H1 (cell line): ENCODE data around the gene TMEM125. TPM values are rescaled to one million over a fixed set of nuclear protein-coding genes. Genes with fewer than 3 reads are reported as not detected.

Source experiments
- CTCF ChIA-PET: fragments of 300-600 bp; sonication (Branson Sonifier 250); formaldehyde crosslinking; loops from one replicate; lab custom pipeline; 2021; ENCODE audit not compliant: partially characterized antibody; lab: Charles Lee
- POLR2A ChIA-PET: fragments of 300-600 bp; sonication (Branson Sonifier 250); formaldehyde crosslinking; loops from one replicate; lab custom pipeline; 2021; ENCODE audit warnings: inconsistent platforms; ENCODE audit not compliant: partially characterized antibody; lab: Charles Lee
- DNase-seq, 2 experiments: peaks; one replicate each; pipeline versions ENCODE4 v3.0.0 to v3.0.0-alpha.2; 2010 to 2022; ENCODE audit warnings: low spot score in 2 of 2, low read depth in 1 of 2, mixed read lengths in 1 of 2
- FAIRE-seq: peaks from 2 replicates; lab custom pipeline; 2011; peaks lifted over from hg19 to GRCh38; lab: Jason Lieb, UNC
- H2AFZ ChIP-seq: 2 replicates; pipeline ENCODE4 v1.8.1; 2012; ENCODE audit warnings: low read length, inconsistent platforms
- H2AK5ac ChIP-seq: 2 replicates; pipeline ENCODE4 v1.6.1; 2013; ENCODE audit warnings: low read depth, low read length
- H2BK120ac ChIP-seq: replicated peaks from 2 replicates; pipeline ENCODE3; 2013; ENCODE audit warnings: low read depth, low read length, inconsistent platforms
- H2BK12ac ChIP-seq: 2 replicates; pipeline ENCODE4 v1.6.1; 2013; ENCODE audit warnings: low read depth, low read length
- H2BK15ac ChIP-seq: 2 replicates; pipeline ENCODE4 v1.6.1; 2013; ENCODE audit warnings: low read length
- H2BK20ac ChIP-seq: 2 replicates; pipeline ENCODE4 v1.6.1; 2013; ENCODE audit warnings: low read length
- H2BK5ac ChIP-seq: 2 replicates; pipeline ENCODE4 v1.6.1; 2013; ENCODE audit warnings: low read depth, low read length
- H3K14ac ChIP-seq: 2 replicates; pipeline ENCODE4 v1.6.1; 2013; ENCODE audit warnings: inconsistent platforms; ENCODE audit not compliant: insufficient read length
- H3K18ac ChIP-seq: 2 replicates; pipeline ENCODE4 v1.6.1; 2013; ENCODE audit warnings: low read length; ENCODE audit errors: extremely low read depth
- H3K23ac ChIP-seq: 2 replicates; pipeline ENCODE4 v1.6.1; 2013; ENCODE audit warnings: inconsistent platforms; ENCODE audit not compliant: insufficient read length
- H3K23me2 ChIP-seq: 2 replicates; pipeline ENCODE4 v1.6.1; 2013; ENCODE audit warnings: low read depth, low read length
- H3K27ac ChIP-seq: 2 replicates; pipeline ENCODE4 v1.6.1; 2011; ENCODE audit warnings: low read depth, low read length, inconsistent platforms
- H3K27me3 ChIP-seq, 4 experiments: replicated peaks in 1 of 4; 1 replicate in 1 of 4; 2 replicates in 3 of 4; pipeline versions ENCODE4 v1.6.1 to v1.8.1; 2011 to 2013; ENCODE audit warnings: low read length in 3 of 4, mild to moderate bottlenecking in 3 of 4, inconsistent platforms in 2 of 4, mixed read lengths in 2 of 4, moderate library complexity in 1 of 4; ENCODE audit not compliant: control insufficient read depth in 3 of 4, insufficient read depth in 3 of 4; ENCODE audit errors: extremely low read depth in 1 of 4
- H3K36me3 ChIP-seq, 4 experiments: 2 replicates each; pipeline versions ENCODE4 v1.6.1 to v1.8.1; 2011 to 2013; ENCODE audit warnings: mild to moderate bottlenecking in 4 of 4, low read length in 3 of 4, moderate library complexity in 2 of 4, control low read depth in 1 of 4, inconsistent platforms in 1 of 4; ENCODE audit not compliant: insufficient read depth in 4 of 4, control insufficient read depth in 2 of 4
- H3K4ac ChIP-seq: replicated peaks from 2 replicates; pipeline ENCODE3; 2013; ENCODE audit warnings: low read length, low read depth, mixed read lengths, inconsistent platforms; ENCODE audit not compliant: insufficient read length
- H3K4me1 ChIP-seq, 4 experiments: replicated peaks in 1 of 4; 1 replicate in 1 of 4; 2 replicates in 3 of 4; pipeline versions ENCODE4 v1.6.1 to v1.8.1; 2011 to 2013; ENCODE audit warnings: low read length in 3 of 4, inconsistent platforms in 2 of 4, mixed read lengths in 1 of 4; ENCODE audit not compliant: insufficient read depth in 4 of 4, control insufficient read depth in 3 of 4
- H3K4me2 ChIP-seq, 2 experiments: 2 replicates each; pipeline versions ENCODE4 v1.6.1 to v1.8.1; 2011 to 2013; ENCODE audit warnings: low read depth in 2 of 2, low read length in 2 of 2, control low read depth in 1 of 2, inconsistent platforms in 1 of 2, mild to moderate bottlenecking in 1 of 2; ENCODE audit not compliant: insufficient read depth in 1 of 2
- H3K4me3 ChIP-seq, 4 experiments: fragments of 200-600, 300-600 bp in 1 of 4; sonication (generic), shearing (Covaris generic), sonication (Bioruptor Twin) in 1 of 4; 2 replicates each; pipeline versions ENCODE4 v1.5.1 to v1.8.1; 2011 to 2016; ENCODE audit warnings: low read length in 4 of 4, low read depth in 3 of 4, control low read depth in 2 of 4, inconsistent platforms in 2 of 4, mild to moderate bottlenecking in 2 of 4, mixed read lengths in 1 of 4, moderate library complexity in 1 of 4; ENCODE audit not compliant: insufficient read depth in 2 of 4; ENCODE audit errors: extremely low read depth in 1 of 4
- H3K56ac ChIP-seq: replicated peaks from 2 replicates; pipeline ENCODE3; 2013; ENCODE audit warnings: low read depth, mild to moderate bottlenecking, mixed read lengths, low read length, inconsistent platforms; ENCODE audit not compliant: insufficient read length
- H3K79me1 ChIP-seq: 2 replicates; pipeline ENCODE4 v1.6.1; 2013; ENCODE audit warnings: low read depth, low read length, control low read depth
- H3K79me2 ChIP-seq, 2 experiments: 2 replicates each; pipeline versions ENCODE4 v1.6.1 to v1.8.1; 2012 to 2013; ENCODE audit warnings: low read length in 2 of 2, mild to moderate bottlenecking in 2 of 2, inconsistent platforms in 1 of 2; ENCODE audit not compliant: insufficient read depth in 2 of 2, control insufficient read depth in 1 of 2
- H3K9ac ChIP-seq, 4 experiments: replicated peaks in 1 of 4; 1 replicate in 1 of 4; 2 replicates in 3 of 4; pipeline versions ENCODE4 v1.6.1 to v1.8.1; 2011 to 2013; ENCODE audit warnings: low read depth in 3 of 4, low read length in 3 of 4, control low read depth in 2 of 4, mild to moderate bottlenecking in 2 of 4, moderate library complexity in 2 of 4, inconsistent platforms in 1 of 4; ENCODE audit errors: extremely low read depth in 1 of 4
- H3K9me3 ChIP-seq, 2 experiments: 2 replicates each; pipeline versions ENCODE4 v1.6.1 to v1.8.1; 2012 to 2013; ENCODE audit warnings: mild to moderate bottlenecking in 2 of 2, moderate library complexity in 2 of 2, control low read depth in 1 of 2, inconsistent platforms in 1 of 2, low read depth in 1 of 2, low read length in 1 of 2, mixed read lengths in 1 of 2; ENCODE audit not compliant: insufficient read depth in 2 of 2
- H4K20me1 ChIP-seq, 2 experiments: replicated peaks in 1 of 2; 2 replicates each; pipeline versions ENCODE3 to v1.8.1; 2011 to 2013; ENCODE audit warnings: inconsistent platforms in 2 of 2, low read length in 2 of 2, mild to moderate bottlenecking in 1 of 2; ENCODE audit not compliant: insufficient read depth in 2 of 2, control insufficient read depth in 1 of 2
- H4K5ac ChIP-seq: 2 replicates; pipeline ENCODE4 v1.6.1; 2013; ENCODE audit warnings: low read length, low read depth, mixed read lengths, inconsistent platforms; ENCODE audit not compliant: insufficient read length
- H4K8ac ChIP-seq: 2 replicates; pipeline ENCODE4 v1.8.0; 2013; ENCODE audit warnings: mild to moderate bottlenecking, moderate library complexity, low read length, inconsistent platforms; ENCODE audit not compliant: insufficient read depth; ENCODE audit errors: extremely low read depth
- H4K91ac ChIP-seq: replicated peaks from 2 replicates; pipeline ENCODE3; 2013; ENCODE audit warnings: low read length, mixed read lengths, inconsistent platforms; ENCODE audit not compliant: insufficient read length
- JUN ChIP-seq: IDR thresholded peaks from 2 replicates; pipeline ENCODE4 v1.6.1; 2011; ENCODE audit warnings: low read depth, mild to moderate bottlenecking, improper control_type of control experiment, low read length
- SP2 ChIP-seq: IDR thresholded peaks from 2 replicates; pipeline ENCODE4 v1.6.1; 2012; ENCODE audit warnings: mild to moderate bottlenecking, low read length, inconsistent platforms
- TAF1 ChIP-seq: IDR thresholded peaks from 2 replicates; pipeline ENCODE4 v1.6.1; 2011; ENCODE audit warnings: mild to moderate bottlenecking, low read depth, low read length
- TAF7 ChIP-seq: optimal IDR thresholded peaks from 2 replicates; pipeline ENCODE3; 2011; ENCODE audit warnings: low read depth, mild to moderate bottlenecking, inconsistent platforms, low read length, moderate library complexity, borderline replicate concordance
- WGBS, 2 experiments: shearing (Covaris generic) in 1 of 2; methylation state at CpG; one replicate each; pipeline versions ENCODE4 v1.1.6 to v1.1.7; 2013 to 2015; ENCODE audit warnings: low lambda C conversion rate in 2 of 2, mixed read lengths in 2 of 2, inconsistent platforms in 1 of 2, low coverage in 1 of 2, missing lambda C conversion rate in 1 of 2; ENCODE audit not compliant: insufficient replicate concordance in 2 of 2, insufficient coverage in 1 of 2, insufficient read length in 1 of 2; ENCODE audit errors: extremely low coverage in 1 of 2, missing lambda C conversion rate in 1 of 2; 5-methylcytosine and 5-hydroxymethylcytosine counted together
- polyA plus RNA-seq, 7 experiments: library from polyadenylated mRNA; depleted of rRNA in 3 of 7; stranded (reverse) in 5 of 7; unstranded in 2 of 7; fragments of >200 nt in 5 of 7; fragments of 200-250 nt in 2 of 7; gene quantifications; 1 replicate in 5 of 7; 2 replicates in 1 of 7; 4 replicates in 1 of 7; pipeline versions ENCODE4 v1.2.1 to v1.2.3, GENCODE V29; 2011 to 2013; ENCODE audit warnings: missing spikeins in 2 of 7, mixed read lengths in 2 of 7
- total RNA-seq: library from RNA; stranded (reverse); fragmentation: NEBNext Ultra II Directional; extraction: Animal tissue kit (Norgen Biotek cat#: 25700); gene quantifications from 2 replicates; pipeline ENCODE4 v1.2.1, GENCODE V29; 2021

TMEM125 gene
- total and polyA plus RNA-seq, 2 of the 8 experiments (the other 6 are each of a cell fraction or from before 2014, with no cell fraction given): 26.5 to 46.7 TPM

GRCh38 chr1:43243299-43243698, 26.5 kb upstream of the TMEM125 start:
- Histone ChIP-seq H2AFZ (no peak overlapping the region), H2AK5ac (no peak overlapping the region), H3K79me1 (no peaks in the 10 kb centered on the region), H3K4me2 (no peak overlapping the region), H2BK5ac (no peak overlapping the region), H2BK120ac (no peak overlapping the region), H3K27ac (no peak overlapping the region), H3K18ac (no peak overlapping the region), H3K14ac (no peak overlapping the region), H3K4me1 (no peaks in the 10 kb centered on the region), H4K20me1 (no peaks in the 10 kb centered on the region), H3K27me3 (no peaks in the 10 kb centered on the region), H4K8ac (no peak overlapping the region), H3K9me3 (peaks cover 15 to 31% of the 10 kb centered on the region in 2 experiments), H4K5ac (no peak overlapping the region), H3K23ac (no peak overlapping the region), H3K56ac (no peak overlapping the region), H4K91ac (no peak overlapping the region), H2BK20ac (no peak overlapping the region), H3K4me3 (no peak overlapping the region), H3K9ac (no peak overlapping the region), H3K4ac (no peak overlapping the region), H2BK15ac (no peak overlapping the region), H2BK12ac (no peak overlapping the region), H3K23me2 (no peaks in the 10 kb centered on the region), H3K36me3 (no peaks in the 10 kb centered on the region), H3K79me2 (no peaks in the 10 kb centered on the region)
- CTCF ChIA-PET: interaction anchor here (0.8 to 3.7 kb wide), 8 partner anchors 15 to 170 kb away, joined by 3 to 24 read pairs (median 5); partner anchors contain the start of genes C1orf210 and CDC20
- FAIRE-seq: no peak
- 85% methylated on average over 6 of the region's 6 CpGs; no CpG with 5 or more reads in 1 of the 2 experiments for WGBS, 2 experiments
- no peak for DNase-seq
- TF ChIP-seq JUN: no peak
- no peak for TF ChIP-seq TAF1
- TF ChIP-seq SP2: no peak
- TF ChIP-seq TAF7: no peak
- POLR2A ChIA-PET: interaction anchor here (1.2 to 2.0 kb wide), 3 partner anchors 13 to 171 kb away, joined by 4 to 5 read pairs (median 4); no protein-coding TSS in a partner anchor
